Right atrium auricular region (tissue), 2 donors: Measurements from ENCODE around the gene KAT6B. TPM values are rescaled to one million over a fixed set of nuclear protein-coding genes. Genes with fewer than 3 reads are reported as not detected.
"Not testable (repeated sequence)": the region's sequence is repeated elsewhere in the genome, so short reads cannot be mapped to it uniquely, and the experiment has no call there.

ENCODE experiments used
- DNase-seq: peaks from one replicate; pipeline ENCODE4 v3.0.0-alpha.2; 2019; ENCODE audit warnings: low spot score
- H3K27ac ChIP-seq, 2 donors: fragments of 200-600 bp; sonication (generic); 1 replicate in 1 of 2; 2 replicates in 1 of 2; pipeline ENCODE4 v1.5.1; 2016 to 2019
- H3K27me3 ChIP-seq, 2 donors: fragments of 200-600 bp; sonication (generic); one replicate each; pipeline versions ENCODE4 v1.5.1 to v1.6.0; 2017 to 2019
- H3K36me3 ChIP-seq: fragments of 200-600 bp; sonication (generic); one replicate; pipeline ENCODE4 v1.5.1; 2016
- H3K4me1 ChIP-seq, 2 donors: fragments of 200-600 bp; sonication (generic); one replicate each; pipeline versions ENCODE4 v1.5.1 to v1.6.0; 2017 to 2019
- H3K4me3 ChIP-seq, 2 donors: fragments of 200-600 bp; sonication (generic); 1 replicate in 1 of 2; 2 replicates in 1 of 2; pipeline ENCODE4 v1.5.1; 2017 to 2019; ENCODE audit warnings: mild to moderate bottlenecking in 1 of 2, moderate library complexity in 1 of 2
- H3K9me3 ChIP-seq, 2 donors: fragments of 200-600 bp; sonication (generic); one replicate each; pipeline ENCODE4 v1.5.1; 2019
- CTCF ChIP-seq, 2 donors: fragments of 200-600 bp; sonication (generic); IDR thresholded peaks; one replicate each; pipeline ENCODE4 v1.5.1; 2019; ENCODE audit warnings: antibody characterized with exemption in 2 of 2
- total RNA-seq, 2 donors: library from RNA; depleted of rRNA; stranded (reverse); fragments of >200 nt; gene quantifications; one replicate each; pipeline ENCODE4 v1.1.0, GENCODE V29; 2016

KAT6B gene
- total RNA-seq, 2 donors from 2014 or later, result 42.7 to 43.5 TPM

- H3K27me3 ChIP-seq, result no peaks in the 10 kb centered on the region
- H3K27ac ChIP-seq, result no peak overlapping the region
- H3K4me1 ChIP-seq, result no peaks in the 10 kb centered on the region
- H3K4me3 ChIP-seq, result no peak overlapping the region
- no peak for TF ChIP-seq CTCF (IDR thresholded peaks at IDR 0.05)
- H3K36me3 ChIP-seq, result no peaks in the 10 kb centered on the region
- H3K9me3 ChIP-seq, result no peaks in the 10 kb centered on the region
- DNase-seq, result no peak
Measured at GRCh38 chr10:74792726-74793125, 33.7 kb upstream of the KAT6B start.

- not testable (repeated sequence) for H3K27me3 ChIP-seq, H3K9me3 ChIP-seq, H3K4me3 ChIP-seq, H3K4me1 ChIP-seq, H3K36me3 ChIP-seq, H3K27ac ChIP-seq, DNase-seq
Measured at GRCh38 chr10:74793240-74793639, 33.2 kb upstream of the KAT6B start.

GRCh38 chr10:74794531-74794930 lies 31.9 kb upstream of the KAT6B start:
- H3K4me3 ChIP-seq, result no peak overlapping the region
- no peaks in the 10 kb centered on the region for H3K4me1 ChIP-seq
- no peak for TF ChIP-seq CTCF (IDR thresholded peaks at IDR 0.05)
- no peak for DNase-seq
- H3K9me3 ChIP-seq, result no peaks in the 10 kb centered on the region
- no peaks in the 10 kb centered on the region for H3K36me3 ChIP-seq
- no peak overlapping the region for H3K27ac ChIP-seq
- H3K27me3 ChIP-seq, result no peaks in the 10 kb centered on the region

- Histone ChIP-seq H3K9me3 (no peaks in the 10 kb centered on the region), H3K36me3 (no peaks in the 10 kb centered on the region), H3K4me3 (no peak overlapping the region), H3K27ac (no peak overlapping the region), H3K27me3 (no peaks in the 10 kb centered on the region), H3K4me1 (no peaks in the 10 kb centered on the region)
- DNase-seq, result no peak
- TF ChIP-seq CTCF (IDR thresholded peaks at IDR 0.05), result no peak
Measured at GRCh38 chr10:74797550-74797949, 28.9 kb upstream of the KAT6B start.

GRCh38 chr10:74799721-74800221 lies 26.6 kb upstream of the KAT6B start:
- no peaks in the 10 kb centered on the region for H3K27me3 ChIP-seq
- no peaks in the 10 kb centered on the region for H3K9me3 ChIP-seq
- H3K27ac ChIP-seq, result no peak overlapping the region
- no peak for TF ChIP-seq CTCF (IDR thresholded peaks at IDR 0.05)
- no peaks in the 10 kb centered on the region for H3K36me3 ChIP-seq
- DNase-seq, result no peak
- H3K4me3 ChIP-seq, result no peak overlapping the region
- no peaks in the 10 kb centered on the region for H3K4me1 ChIP-seq

GRCh38 chr10:74801447-74801846 lies 25.0 kb upstream of the KAT6B start:
- no peaks in the 10 kb centered on the region for H3K27me3 ChIP-seq
- DNase-seq, result no peak
- TF ChIP-seq CTCF (IDR thresholded peaks at IDR 0.05), result no peak
- no peaks in the 10 kb centered on the region for H3K36me3 ChIP-seq
- no peak overlapping the region for H3K4me3 ChIP-seq
- no peaks in the 10 kb centered on the region for H3K4me1 ChIP-seq
- no peak overlapping the region for H3K27ac ChIP-seq
- no peaks in the 10 kb centered on the region for H3K9me3 ChIP-seq
